H9 (cell line): Measurements from ENCODE around the gene SHISA9. TPM values are rescaled to one million over a fixed set of nuclear protein-coding genes. Genes with fewer than 3 reads are reported as not detected.

ENCODE experiments used
- DNase-seq: peaks from one replicate; pipeline ENCODE4 v3.0.0-alpha.2; 2017
- H2AFZ ChIP-seq: one replicate; pipeline ENCODE4 v1.6.1; 2013; ENCODE audit warnings: mild to moderate bottlenecking, low read length, control low read depth, moderate library complexity
- H2AK5ac ChIP-seq: 2 replicates; pipeline ENCODE4 v1.6.1; 2013; ENCODE audit warnings: low read length, control low read depth, mixed read lengths; ENCODE audit not compliant: insufficient read length
- H2BK120ac ChIP-seq: one replicate; pipeline ENCODE4 v1.6.1; 2013; ENCODE audit warnings: low read depth, mild to moderate bottlenecking, low read length, control low read depth, inconsistent platforms; ENCODE audit not compliant: poor library complexity, severe bottlenecking
- H2BK12ac ChIP-seq: 2 replicates; pipeline ENCODE4 v1.6.1; 2013; ENCODE audit warnings: low read length, control low read depth, mixed read lengths, low read depth; ENCODE audit not compliant: insufficient read length
- H2BK15ac ChIP-seq: 2 replicates; pipeline ENCODE4 v1.6.1; 2013; ENCODE audit warnings: low read depth, low read length, control low read depth
- H2BK20ac ChIP-seq: one replicate; pipeline ENCODE4 v1.6.1; 2013; ENCODE audit warnings: low read depth, mild to moderate bottlenecking, low read length, control low read depth, inconsistent platforms; ENCODE audit not compliant: poor library complexity, severe bottlenecking
- H2BK5ac ChIP-seq: 2 replicates; pipeline ENCODE4 v1.6.1; 2013; ENCODE audit warnings: low read length, control low read depth, mixed read lengths; ENCODE audit not compliant: insufficient read length
- H3K14ac ChIP-seq: 2 replicates; pipeline ENCODE4 v1.6.1; 2013; ENCODE audit warnings: low read length, control low read depth; ENCODE audit not compliant: insufficient read depth
- H3K18ac ChIP-seq: 2 replicates; pipeline ENCODE4 v1.6.1; 2013; ENCODE audit warnings: low read depth, mild to moderate bottlenecking, mixed read lengths, low read length, control low read depth; ENCODE audit not compliant: insufficient read length
- H3K23ac ChIP-seq: 2 replicates; pipeline ENCODE4 v1.6.1; 2013; ENCODE audit warnings: low read length, control low read depth, mixed read lengths, low read depth; ENCODE audit not compliant: insufficient read length
- H3K23me2 ChIP-seq: 2 replicates; pipeline ENCODE4 v1.6.1; 2013; ENCODE audit warnings: low read depth, mild to moderate bottlenecking, mixed read lengths, low read length, control low read depth; ENCODE audit not compliant: insufficient read length, poor library complexity, severe bottlenecking
- H3K27ac ChIP-seq: 2 replicates; pipeline ENCODE4 v1.5.1; 2013; ENCODE audit warnings: low read length, control low read depth, mixed read lengths, low read depth; ENCODE audit not compliant: insufficient read length
- H3K27me3 ChIP-seq: 2 replicates; pipeline ENCODE4 v1.6.1; 2013; ENCODE audit warnings: low read length, control low read depth, inconsistent platforms; ENCODE audit not compliant: insufficient read depth
- H3K4ac ChIP-seq: 2 replicates; pipeline ENCODE4 v1.6.1; 2013; ENCODE audit warnings: low read depth, mild to moderate bottlenecking, control low read depth, inconsistent platforms, low read length, moderate library complexity
- H3K4me1 ChIP-seq: 2 replicates; pipeline ENCODE4 v1.6.1; 2013; ENCODE audit warnings: low read length, control low read depth, inconsistent platforms; ENCODE audit not compliant: insufficient read depth
- H3K4me2 ChIP-seq: 2 replicates; pipeline ENCODE4 v1.6.1; 2013; ENCODE audit warnings: low read length, control low read depth, mixed read lengths; ENCODE audit not compliant: insufficient read length, insufficient read depth
- H3K56ac ChIP-seq: 2 replicates; pipeline ENCODE4 v1.6.1; 2013; ENCODE audit warnings: low read depth, mild to moderate bottlenecking, mixed read lengths, low read length, control low read depth; ENCODE audit not compliant: insufficient read length
- H3K79me1 ChIP-seq: 2 replicates; pipeline ENCODE4 v1.6.1; 2013; ENCODE audit warnings: low read depth, mild to moderate bottlenecking, moderate library complexity, low read length, control low read depth, inconsistent platforms; ENCODE audit not compliant: insufficient read depth, poor library complexity, severe bottlenecking
- H3K79me2 ChIP-seq: 2 replicates; pipeline ENCODE4 v1.6.1; 2013; ENCODE audit warnings: low read length, control low read depth, inconsistent platforms; ENCODE audit not compliant: insufficient read depth
- H3K9ac ChIP-seq: 2 replicates; pipeline ENCODE4 v1.6.1; 2013; ENCODE audit warnings: low read length, control low read depth, mixed read lengths; ENCODE audit not compliant: insufficient read length; ENCODE audit errors: extremely low read depth
- H3K9me3 ChIP-seq: one replicate; pipeline ENCODE4 v1.6.1; 2013; ENCODE audit warnings: low read depth, low read length, inconsistent platforms; ENCODE audit not compliant: control insufficient read depth
- H3T11ph ChIP-seq: one replicate; pipeline ENCODE4 v1.6.1; 2013; ENCODE audit warnings: mild to moderate bottlenecking, low read length, control low read depth, inconsistent platforms
- H4K20me1 ChIP-seq: one replicate; pipeline ENCODE4 v1.6.1; 2013; ENCODE audit not compliant: control insufficient read depth, insufficient read length, insufficient read depth
- H4K5ac ChIP-seq: 2 replicates; pipeline ENCODE4 v1.6.1; 2013; ENCODE audit warnings: low read depth, mild to moderate bottlenecking, mixed read lengths, low read length, control low read depth; ENCODE audit not compliant: insufficient read length
- H4K8ac ChIP-seq: replicated peaks from 2 replicates; pipeline ENCODE4 v1.6.1; 2013; ENCODE audit warnings: low read length, control low read depth, mixed read lengths, low read depth; ENCODE audit not compliant: insufficient read length
- H4K91ac ChIP-seq: 2 replicates; pipeline ENCODE4 v1.6.1; 2013; ENCODE audit warnings: low read depth, mild to moderate bottlenecking, moderate library complexity, mixed read lengths, low read length, control low read depth; ENCODE audit not compliant: insufficient read length
- H3K27ac Mint-ChIP-seq, 3 experiments: 2 replicates in 2 of 3; 3 replicates in 1 of 3; pipeline ENCODE4 v1.8.0; 2020 to 2021; ENCODE audit warnings: mixed read lengths in 3 of 3, mild to moderate bottlenecking in 1 of 3, moderate library complexity in 1 of 3
- H3K27me3 Mint-ChIP-seq: 2 replicates; pipeline ENCODE4 v1.8.0; 2021; ENCODE audit warnings: low read depth, mild to moderate bottlenecking, moderate library complexity, mixed read lengths
- H3K36me3 Mint-ChIP-seq, 3 experiments: 2 replicates in 2 of 3; 3 replicates in 1 of 3; pipeline ENCODE4 v1.8.0; 2020 to 2021; ENCODE audit warnings: low read depth in 3 of 3, mixed read lengths in 3 of 3; ENCODE audit not compliant: insufficient read depth in 1 of 3
- H3K4me1 Mint-ChIP-seq, 2 experiments: 2 replicates each; pipeline ENCODE4 v1.8.0; 2020; ENCODE audit warnings: mixed read lengths in 2 of 2
- H3K4me3 Mint-ChIP-seq, 2 experiments: 2 replicates in 1 of 2; 3 replicates in 1 of 2; pipeline ENCODE4 v1.8.0; 2020 to 2021; ENCODE audit warnings: mild to moderate bottlenecking in 2 of 2, mixed read lengths in 2 of 2, moderate library complexity in 1 of 2
- H3K9me3 Mint-ChIP-seq, 2 experiments: 2 replicates in 1 of 2; 3 replicates in 1 of 2; pipeline ENCODE4 v1.8.0; 2020; ENCODE audit warnings: mild to moderate bottlenecking in 2 of 2, mixed read lengths in 2 of 2, moderate library complexity in 1 of 2
- WGBS: extraction: QIAGEN DNeasy Blood & Tissue Kit; methylation state at CpG from one replicate; pipeline ENCODE4 v1.1.7; 2013; ENCODE audit warnings: missing lambda C conversion rate, low lambda C conversion rate, mixed read lengths; ENCODE audit not compliant: insufficient read length; ENCODE audit errors: extremely low coverage; 5-methylcytosine and 5-hydroxymethylcytosine counted together
- total RNA-seq: library from RNA; stranded (reverse); gene quantifications from 2 replicates; pipeline ENCODE4 v1.2.1, GENCODE V29; 2021
- TF ChIP-seq, protein P1 (sequence below): fragments of 200-600 bp; sonication (generic); conservative IDR thresholded peaks from 3 replicates; pipeline ENCODE4 v1.8.0; 2021; ENCODE audit warnings: antibody characterized with exemption, mild to moderate bottlenecking

The SHISA9 gene
- total RNA-seq, 1 experiment from 2014 or later: 7.0 TPM

DNA sequence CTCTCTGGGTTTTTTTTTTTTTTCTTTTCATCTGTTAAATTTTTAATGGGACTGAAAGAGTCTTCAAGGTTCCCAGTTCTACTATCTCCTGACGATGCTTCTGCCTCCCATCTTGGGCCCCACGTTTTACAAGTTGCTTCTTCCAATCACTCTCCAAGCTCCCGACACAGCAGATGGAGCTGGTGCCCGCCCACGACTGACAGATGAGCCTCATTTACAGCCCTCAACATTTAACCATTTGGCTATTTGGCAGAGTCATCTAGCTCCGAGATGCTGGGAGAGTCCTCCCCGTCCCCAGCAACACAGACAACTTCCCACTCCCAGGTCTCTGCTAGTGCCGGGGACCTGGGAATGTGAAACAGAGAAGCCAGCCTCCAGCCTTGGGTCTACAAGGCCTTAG is 276.9 kb downstream of the SHISA9 start:
- Histone ChIP-seq H2BK20ac (no peak overlapping the region), H3K79me1 (no peaks in the 10 kb centered on the region), H3K23me2 (no peaks in the 10 kb centered on the region), H4K20me1 (no peaks in the 10 kb centered on the region), H2BK5ac (no peak overlapping the region), H4K5ac (no peak overlapping the region), H3K4ac (no peak overlapping the region), H4K8ac (no peak overlapping the region), H3K27me3 (no peaks in the 10 kb centered on the region), H3K4me2 (no peak overlapping the region), H3K14ac (0 out of 2 replicates have a peak overlapping the region, but pooled peaks have one; percentile 44), H3K56ac (no peak overlapping the region), H2BK12ac (no peak overlapping the region), H3T11ph (no peak overlapping the region), H4K91ac (no peak overlapping the region), H2AK5ac (no peak overlapping the region), H2AFZ (no peak overlapping the region), H3K9me3 (no peaks in the 10 kb centered on the region), H3K4me1 (no peaks in the 10 kb centered on the region; the same call in 1 of the 2 replicates), H2BK15ac (no peak overlapping the region), H2BK120ac (no peak overlapping the region), H3K79me2 (no peaks in the 10 kb centered on the region), H3K9ac (no peak overlapping the region), H3K27ac (no peak overlapping the region), H3K23ac (no peak overlapping the region), H3K18ac (no peak overlapping the region)
- Mint-ChIP-seq H3K4me3 (no peak overlapping the region), H3K27me3 (no peaks in the 10 kb centered on the region), H3K4me1 (peaks cover 12 to 19% of the 10 kb centered on the region in 2 experiments), H3K36me3 (no peaks in the 10 kb centered on the region; a peak in 1 of 7 replicates), H3K27ac (peak overlapping the region in 1 of 3 experiments; percentile 59; a peak in 1 of 7 replicates), H3K9me3 (no peaks in the 10 kb centered on the region)
- no peak for DNase-seq
- no CpG with 5 or more reads among the region's 8 CpGs for WGBS
- TF ChIP-seq, protein P1, sequence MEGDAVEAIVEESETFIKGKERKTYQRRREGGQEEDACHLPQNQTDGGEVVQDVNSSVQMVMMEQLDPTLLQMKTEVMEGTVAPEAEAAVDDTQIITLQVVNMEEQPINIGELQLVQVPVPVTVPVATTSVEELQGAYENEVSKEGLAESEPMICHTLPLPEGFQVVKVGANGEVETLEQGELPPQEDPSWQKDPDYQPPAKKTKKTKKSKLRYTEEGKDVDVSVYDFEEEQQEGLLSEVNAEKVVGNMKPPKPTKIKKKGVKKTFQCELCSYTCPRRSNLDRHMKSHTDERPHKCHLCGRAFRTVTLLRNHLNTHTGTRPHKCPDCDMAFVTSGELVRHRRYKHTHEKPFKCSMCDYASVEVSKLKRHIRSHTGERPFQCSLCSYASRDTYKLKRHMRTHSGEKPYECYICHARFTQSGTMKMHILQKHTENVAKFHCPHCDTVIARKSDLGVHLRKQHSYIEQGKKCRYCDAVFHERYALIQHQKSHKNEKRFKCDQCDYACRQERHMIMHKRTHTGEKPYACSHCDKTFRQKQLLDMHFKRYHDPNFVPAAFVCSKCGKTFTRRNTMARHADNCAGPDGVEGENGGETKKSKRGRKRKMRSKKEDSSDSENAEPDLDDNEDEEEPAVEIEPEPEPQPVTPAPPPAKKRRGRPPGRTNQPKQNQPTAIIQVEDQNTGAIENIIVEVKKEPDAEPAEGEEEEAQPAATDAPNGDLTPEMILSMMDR: no peak
